Measurements from ENCODE around the gene PRRG4.
"Not testable (repeated sequence)": the region's sequence is repeated elsewhere in the genome, so short reads cannot be mapped to it uniquely, and the experiment has no call there.

PRRG4 gene

GRCh38 chr11:32887707-32888383 lies 58.1 kb downstream of the PRRG4 start:
- DNase-seq = not testable (repeated sequence)

GRCh38 chr11:32888384-32888710 lies 58.6 kb downstream of the PRRG4 start:
- DNase-seq = not testable (repeated sequence)

- no peak for DNase-seq
These were observed 59.1 kb downstream of the PRRG4 start for GRCh38 chr11:32888805-32889204.

GRCh38 chr11:32890843-32891656 lies 61.3 kb downstream of the PRRG4 start:
- DNase-seq = no peak

- DNase-seq = no peak
These were observed 62.1 kb downstream of the PRRG4 start for GRCh38 chr11:32891657-32892354.

- peak in 3 of 4 experiments; percentile 34 to 66 (median 49) for DNase-seq
These were observed 62.8 kb downstream of the PRRG4 start, which contains the start of gene QSER1 for GRCh38 chr11:32892355-32893092. Gene QSER1 (plus strand): TSS chr11:32892811. CDS start chr11:32893126, 315 bp downstream.

GRCh38 chr11:32893093-32893342 lies 63.3 kb downstream of the PRRG4 start:
- peak in 2 of 4 experiments; percentile 29 to 59 for DNase-seq

GRCh38 chr11:32893343-32894148 lies 63.8 kb downstream of the PRRG4 start:
- DNase-seq = peak in 2 of 4 experiments; percentile 7 to 9

- DNase-seq = no peak
These were observed 64.6 kb downstream of the PRRG4 start for GRCh38 chr11:32894149-32894827.

GRCh38 chr11:32894921-32895320 lies 65.2 kb downstream of the PRRG4 start:
- DNase-seq = no peak

GRCh38 chr11:32895471-32895870 lies 65.7 kb downstream of the PRRG4 start:
- DNase-seq = no peak

GRCh38 chr11:32897103-32897502 lies 67.4 kb downstream of the PRRG4 start:
- DNase-seq = no peak

GRCh38 chr11:32899438-32899837 lies 69.7 kb downstream of the PRRG4 start:
- no peak for DNase-seq

- no peak for DNase-seq
These were observed 72.5 kb downstream of the PRRG4 start for GRCh38 chr11:32902089-32902665.

GRCh38 chr11:32905028-32905667 lies 75.4 kb downstream of the PRRG4 start:
- DNase-seq = no peak
